NCI-H446 treated with DMSO at 0.1 percent for 48 hours (cell line): ENCODE measurements around the gene MAT2B.
"Not testable (repeated sequence)": the region's sequence is repeated elsewhere in the genome, so short reads cannot be mapped to it uniquely, and the experiment has no call there.

Experiments
- DNase-seq: peaks from one replicate; lab custom pipeline; 2025; lab: John Stamatoyannopoulos, UW

Gene MAT2B

GRCh38 chr5:163503106-163504078 lies 2.0 kb upstream of the MAT2B start:
- DNase-seq, result no peak

- no peak for DNase-seq
Measured at GRCh38 chr5:163504079-163504931, 1.1 kb upstream of the MAT2B start.

- no peak for DNase-seq
Measured at GRCh38 chr5:163505049-163505367, 411 bp upstream of the MAT2B start.

GRCh38 chr5:163506095-163506457 lies 657 bp downstream of the MAT2B start:
- DNase-seq, result no peak

- DNase-seq, result no peak
Measured at GRCh38 chr5:163506726-163507125, 1.3 kb downstream of the MAT2B start.

- DNase-seq, result no peak
Measured at GRCh38 chr5:163508753-163509152, 3.3 kb downstream of the MAT2B start.

- peak; percentile 58 for DNase-seq
Measured at GRCh38 chr5:163509291-163509951, 4.0 kb downstream of the MAT2B start.

GRCh38 chr5:163512526-163512925 lies 7.1 kb downstream of the MAT2B start:
- no peak for DNase-seq

GRCh38 chr5:163525096-163525495 lies 19.7 kb downstream of the MAT2B start:
- no peak for DNase-seq

- no peak for DNase-seq
Measured at GRCh38 chr5:163529698-163530097, 24.3 kb downstream of the MAT2B start.

GRCh38 chr5:163531272-163531671 lies 25.9 kb downstream of the MAT2B start:
- DNase-seq, result no peak

GRCh38 chr5:163532171-163533084 lies 27.0 kb downstream of the MAT2B start:
- DNase-seq, result peak; percentile 29

GRCh38 chr5:163533223-163533622 lies 27.8 kb downstream of the MAT2B start:
- no peak for DNase-seq

GRCh38 chr5:163534492-163535094 lies 29.2 kb downstream of the MAT2B start:
- no peak for DNase-seq

- no peak for DNase-seq
Measured at GRCh38 chr5:163535290-163535689, 29.9 kb downstream of the MAT2B start.

- not testable (repeated sequence) for DNase-seq
Measured at GRCh38 chr5:163536442-163536841, 31.0 kb downstream of the MAT2B start.

GRCh38 chr5:163540696-163541095 lies 35.3 kb downstream of the MAT2B start:
- DNase-seq, result no peak

- no peak for DNase-seq
Measured at GRCh38 chr5:163542771-163543170, 37.4 kb downstream of the MAT2B start.

- no peak for DNase-seq
Measured at GRCh38 chr5:163544041-163544440, 38.6 kb downstream of the MAT2B start.

GRCh38 chr5:163544836-163545235 lies 39.4 kb downstream of the MAT2B start:
- no peak for DNase-seq

GRCh38 chr5:163548649-163549048 lies 43.2 kb downstream of the MAT2B start:
- DNase-seq, result no peak
